ENCODE measurements around the gene RIPOR3. TPM values are rescaled to one million over a fixed set of nuclear protein-coding genes. Genes with fewer than 3 reads are reported as not detected.

The RIPOR3 gene
- total RNA-seq, 2 experiments from 2014 or later: not detected

Small RNAs within 50 kb of the gene (microRNA-seq; reads per million reads assigned to microRNA genes)
- gene MIR1302-5 (ENCODE audit: borderline microRNAs expressed, borderline replicate concordance) (not detected), gene MIR645 (ENCODE audit: borderline microRNAs expressed, borderline replicate concordance) (not detected)

Other genes with a start within 250 kb of the RIPOR3 start
- 100 to 1,000 TPM; 111 to 119 TPM for gene PTPN1, start 181.2 kb downstream of the RIPOR3 start, total RNA-seq
- gene PARD6B, start 40.0 kb upstream of the RIPOR3 start, total RNA-seq: 1 to 10 TPM; 3.3 to 3.9 TPM
- gene BCAS4, start 103.5 kb upstream of the RIPOR3 start, total RNA-seq: 10 to 100 TPM; 15.7 to 16.6 TPM
- gene ADNP, start 239.9 kb upstream of the RIPOR3 start, total RNA-seq: 10 to 100 TPM; 44.8 to 50.8 TPM

Measured in activated naive CD4-positive, alpha-beta T cell treated with anti-CD3 and anti-CD28 coated beads for 36 hours (primary cell).